ENCODE data around the gene HIBADH.

Gene HIBADH

GRCh38 chr7:27634671-27635493 is 27.8 kb downstream of the HIBADH start:
- no peak for DNase-seq

- DNase-seq: no peak
These were observed 29.6 kb downstream of the HIBADH start for GRCh38 chr7:27633062-27633461.

GRCh38 chr7:27631391-27631790 is 31.3 kb downstream of the HIBADH start:
- no peak for DNase-seq

GRCh38 chr7:27627146-27627545 is 35.5 kb downstream of the HIBADH start:
- no peak for DNase-seq

GRCh38 chr7:27619492-27619891 is 43.2 kb downstream of the HIBADH start:
- DNase-seq: no peak

GRCh38 chr7:27617651-27618381 is 44.9 kb downstream of the HIBADH start:
- DNase-seq: no peak

- DNase-seq: no peak
These were observed 45.7 kb downstream of the HIBADH start for GRCh38 chr7:27616914-27617548.

- DNase-seq: no peak
These were observed 46.5 kb downstream of the HIBADH start for GRCh38 chr7:27616186-27616491.

GRCh38 chr7:27615420-27616185 is 47.1 kb downstream of the HIBADH start:
- no peak for DNase-seq

- DNase-seq: no peak
These were observed 48.6 kb downstream of the HIBADH start for GRCh38 chr7:27614095-27614494.

- DNase-seq: no peak
These were observed 51.6 kb downstream of the HIBADH start for GRCh38 chr7:27611059-27611458.

- DNase-seq: no peak
These were observed 53.7 kb downstream of the HIBADH start for GRCh38 chr7:27608776-27609495.

GRCh38 chr7:27607210-27607606 is 55.5 kb downstream of the HIBADH start:
- DNase-seq: no peak

- DNase-seq: no peak
These were observed 56.1 kb downstream of the HIBADH start for GRCh38 chr7:27606270-27607209.

GRCh38 chr7:27605689-27606269 is 56.9 kb downstream of the HIBADH start:
- DNase-seq: no peak

GRCh38 chr7:27605283-27605682 is 57.4 kb downstream of the HIBADH start:
- DNase-seq: no peak

- DNase-seq: no peak
These were observed 58.9 kb downstream of the HIBADH start for GRCh38 chr7:27603813-27604212.

GRCh38 chr7:27602766-27603165 is 59.9 kb downstream of the HIBADH start:
- no peak for DNase-seq

- DNase-seq: no peak
These were observed 61.5 kb downstream of the HIBADH start for GRCh38 chr7:27601217-27601616.

GRCh38 chr7:27600247-27600646 is 62.4 kb downstream of the HIBADH start:
- no peak for DNase-seq

GRCh38 chr7:27595009-27595408 is 67.7 kb downstream of the HIBADH start:
- no peak for DNase-seq
